ENCODE measurements around the gene RAB33A. TPM values are rescaled to one million over a fixed set of nuclear protein-coding genes. Genes with fewer than 3 reads are reported as not detected.

Gene RAB33A
- polyA plus RNA-seq, 1 donor from 2014 or later = 74.7 TPM

GRCh38 chrX:130179579-130180215, 7.9 kb downstream of the RAB33A start:
- no peaks in the 10 kb centered on the region for H3F3A ChIP-seq (ENCODE audit: insufficient read depth, low read length, poor library complexity, severe bottlenecking)
- no peak for TF ChIP-seq TAF1 (IDR thresholded peaks at IDR 0.05; ENCODE audit: low read depth)
- no peak for TF ChIP-seq REST (IDR thresholded peaks at IDR 0.05; ENCODE audit: borderline replicate concordance)
- peak; percentile 51 for TF ChIP-seq POLR2AphosphoS5 (IDR thresholded peaks at IDR 0.05)
- TF ChIP-seq SMC3 (conservative IDR thresholded peaks at IDR 0.05; ENCODE audit: poor library complexity) = no peak
- TF ChIP-seq EZH2 (IDR thresholded peaks at IDR 0.05; ENCODE audit: borderline replicate concordance, insufficient read depth, low read length, poor library complexity, severe bottlenecking) = no peak
- no peak for TF ChIP-seq CTCF (IDR thresholded peaks at IDR 0.05; ENCODE audit: poor library complexity, severe bottlenecking)
- no peak for TF ChIP-seq RAD21 (conservative IDR thresholded peaks at IDR 0.05)
- peak; percentile 37 for TF ChIP-seq EP300 (conservative IDR thresholded peaks at IDR 0.05; ENCODE audit: poor library complexity, severe bottlenecking)
- no peak overlapping the region for H2AFZ ChIP-seq (ENCODE audit: low read depth, low read length)
- peak overlapping the region; percentile 60 for H3K27ac ChIP-seq (ENCODE audit: low read length)
- H3K4me3 ChIP-seq (ENCODE audit: low read length) = peak overlapping the region; percentile 39
- H3K79me2 ChIP-seq (replicated peaks; ENCODE audit: insufficient read depth, low read length) = peaks cover 8% of the 10 kb centered on the region
- H3K9me3 ChIP-seq (ENCODE audit: low read length) = no peaks in the 10 kb centered on the region
- H3K4me2 ChIP-seq (ENCODE audit: low read length) = no peak overlapping the region
- H3K27me3 ChIP-seq (ENCODE audit: insufficient read depth, low read depth, low read length) = no peaks in the 10 kb centered on the region
- no peaks in the 10 kb centered on the region for H4K20me1 ChIP-seq (ENCODE audit: insufficient read depth)
- peak overlapping the region; percentile 23 for H3K9ac ChIP-seq (ENCODE audit: low read length)
- no peaks in the 10 kb centered on the region for H3K36me3 ChIP-seq (ENCODE audit: insufficient read depth, low read length)
- H3K9me2 ChIP-seq (ENCODE audit: insufficient read depth, low read length) = no peaks in the 10 kb centered on the region

DNA sequence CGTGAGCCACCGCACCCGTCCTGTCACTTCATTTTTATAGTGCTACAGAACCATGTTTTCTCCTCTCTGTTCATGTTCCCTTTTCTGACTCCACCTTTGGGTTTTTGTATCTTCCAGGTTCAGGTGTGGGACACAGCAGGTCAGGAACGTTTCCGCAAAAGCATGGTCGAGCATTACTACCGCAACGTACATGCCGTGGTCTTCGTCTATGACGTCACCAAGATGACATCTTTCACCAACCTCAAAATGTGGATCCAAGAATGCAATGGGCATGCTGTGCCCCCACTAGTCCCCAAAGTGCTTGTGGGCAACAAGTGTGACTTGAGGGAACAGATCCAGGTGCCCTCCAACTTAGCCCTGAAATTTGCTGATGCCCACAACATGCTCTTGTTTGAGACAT, 12.4 kb downstream of the RAB33A start:
- no peak for TF ChIP-seq RAD21 (conservative IDR thresholded peaks at IDR 0.05)
- TF ChIP-seq SMC3 (conservative IDR thresholded peaks at IDR 0.05; ENCODE audit: poor library complexity) = no peak
- TF ChIP-seq CTCF (IDR thresholded peaks at IDR 0.05; ENCODE audit: poor library complexity, severe bottlenecking) = no peak
- no peak for TF ChIP-seq REST (IDR thresholded peaks at IDR 0.05; ENCODE audit: borderline replicate concordance)
- TF ChIP-seq TAF1 (IDR thresholded peaks at IDR 0.05; ENCODE audit: low read depth) = no peak
- TF ChIP-seq POLR2AphosphoS5 (IDR thresholded peaks at IDR 0.05) = no peak
- TF ChIP-seq EP300 (conservative IDR thresholded peaks at IDR 0.05; ENCODE audit: poor library complexity, severe bottlenecking) = no peak
- no peak for TF ChIP-seq EZH2 (IDR thresholded peaks at IDR 0.05; ENCODE audit: borderline replicate concordance, insufficient read depth, low read length, poor library complexity, severe bottlenecking)
- TF ChIP-seq MXI1 (conservative IDR thresholded peaks at IDR 0.05; ENCODE audit: poor library complexity, severe bottlenecking) = no peak

More for the DNA sequence above, 12.4 kb downstream of the RAB33A start:
- Histone ChIP-seq H3K9me2 (ENCODE audit: insufficient read depth, low read length) (no peaks in the 10 kb centered on the region), H3K36me3 (ENCODE audit: insufficient read depth, low read length) (no peaks in the 10 kb centered on the region), H3K27ac (ENCODE audit: low read length) (no peak overlapping the region), H4K20me1 (ENCODE audit: insufficient read depth) (no peaks in the 10 kb centered on the region), H2AFZ (ENCODE audit: low read depth, low read length) (no peak overlapping the region), H3K27me3 (ENCODE audit: insufficient read depth, low read depth, low read length) (no peaks in the 10 kb centered on the region), H3F3A (ENCODE audit: insufficient read depth, low read length, poor library complexity, severe bottlenecking) (no peaks in the 10 kb centered on the region), H3K4me3 (ENCODE audit: low read length) (no peak overlapping the region), H3K4me2 (ENCODE audit: low read length) (no peak overlapping the region), H3K79me2 (replicated peaks; ENCODE audit: insufficient read depth, low read length) (no peaks in the 10 kb centered on the region), H3K9ac (ENCODE audit: low read length) (no peak overlapping the region), H3K9me3 (ENCODE audit: low read length) (no peaks in the 10 kb centered on the region)
